Spleen (tissue), 7 donors: ENCODE measurements around the gene TENM4.

Experiments
- POLR2AphosphoS5 ChIP-seq, 3 donors: sonication (generic); formaldehyde crosslinking; IDR thresholded peaks; one replicate each; pipeline ENCODE4 v1.5.1; 2017; ENCODE audit warnings: antibody characterized with exemption in 3 of 3
- TF ChIP-seq, protein P1 (sequence below), 11 experiments: fragments of 200-600 bp in 7 of 11; fragments of 450-650 bp in 4 of 11; sonication (generic) in 4 of 11; IDR thresholded peaks in 8 of 11; conservative IDR thresholded peaks in 3 of 11; 1 replicate in 7 of 11; 2 replicates in 4 of 11; pipeline versions ENCODE4 v1.4.0 to v1.8.0; 2016 to 2021; ENCODE audit warnings: antibody characterized with exemption in 11 of 11, inconsistent platforms in 4 of 11, mild to moderate bottlenecking in 1 of 11
- donor health status: DM: no; HTN: no; CAD: no; lungs with moderate emphysema.
- donor health status: DM: no; HTN: no; CAD: no.
- donor health status: DM: no; HTN: no; CAD: no.

DNA sequence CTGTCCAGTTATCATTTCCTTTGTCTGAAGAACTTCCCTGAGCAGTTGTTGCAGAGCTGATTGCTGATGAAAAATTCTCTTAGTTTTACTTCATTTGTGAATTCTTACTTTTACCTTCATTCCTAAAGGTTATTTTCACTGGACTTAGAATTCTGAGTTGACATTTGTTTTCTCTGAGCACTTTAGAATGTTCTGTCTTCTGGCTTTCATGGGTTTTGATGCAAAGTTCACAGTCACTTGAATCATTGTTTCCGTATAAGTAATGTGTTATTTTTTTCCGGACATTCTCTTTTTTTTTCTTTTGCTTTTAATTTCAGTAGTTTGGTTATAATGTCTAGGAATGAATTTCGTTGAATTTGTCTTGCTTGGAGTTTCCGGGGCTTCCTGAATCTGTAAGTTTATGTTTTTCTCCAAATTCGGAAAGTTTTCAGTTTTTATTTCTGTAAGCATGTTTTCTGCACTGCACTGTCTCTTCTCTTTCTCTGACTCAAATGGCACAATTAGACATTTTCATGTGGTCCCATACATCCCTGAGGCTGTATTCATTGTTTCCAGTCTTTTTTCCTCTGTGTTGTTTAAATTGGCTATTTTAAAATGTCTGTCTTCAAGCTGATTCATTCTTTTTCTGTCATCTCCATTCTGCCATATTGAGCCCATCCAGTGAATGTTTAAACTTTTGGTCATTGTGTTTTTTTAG, 797.7 kb downstream of the TENM4 start:
- TF ChIP-seq, protein P1, sequence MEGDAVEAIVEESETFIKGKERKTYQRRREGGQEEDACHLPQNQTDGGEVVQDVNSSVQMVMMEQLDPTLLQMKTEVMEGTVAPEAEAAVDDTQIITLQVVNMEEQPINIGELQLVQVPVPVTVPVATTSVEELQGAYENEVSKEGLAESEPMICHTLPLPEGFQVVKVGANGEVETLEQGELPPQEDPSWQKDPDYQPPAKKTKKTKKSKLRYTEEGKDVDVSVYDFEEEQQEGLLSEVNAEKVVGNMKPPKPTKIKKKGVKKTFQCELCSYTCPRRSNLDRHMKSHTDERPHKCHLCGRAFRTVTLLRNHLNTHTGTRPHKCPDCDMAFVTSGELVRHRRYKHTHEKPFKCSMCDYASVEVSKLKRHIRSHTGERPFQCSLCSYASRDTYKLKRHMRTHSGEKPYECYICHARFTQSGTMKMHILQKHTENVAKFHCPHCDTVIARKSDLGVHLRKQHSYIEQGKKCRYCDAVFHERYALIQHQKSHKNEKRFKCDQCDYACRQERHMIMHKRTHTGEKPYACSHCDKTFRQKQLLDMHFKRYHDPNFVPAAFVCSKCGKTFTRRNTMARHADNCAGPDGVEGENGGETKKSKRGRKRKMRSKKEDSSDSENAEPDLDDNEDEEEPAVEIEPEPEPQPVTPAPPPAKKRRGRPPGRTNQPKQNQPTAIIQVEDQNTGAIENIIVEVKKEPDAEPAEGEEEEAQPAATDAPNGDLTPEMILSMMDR (IDR thresholded peaks at IDR 0.05 in 8 of 11, conservative IDR thresholded peaks at IDR 0.05 in 3 of 11), result no peak
- TF ChIP-seq POLR2AphosphoS5 (IDR thresholded peaks at IDR 0.05), result no peak
